ENCODE data around the gene CXCL13.
"Not testable (repeated sequence)": the region's sequence is repeated elsewhere in the genome, so short reads cannot be mapped to it uniquely, and the experiment has no call there.

Gene CXCL13

GRCh38 chr4:77605210-77605902, at the start of gene CXCL13:
Gene CXCL13, plus strand, starts transcription at chr4:77605820. Its CDS starts 46 bp downstream, at chr4:77605866.
- DNase-seq: no peak

- DNase-seq: no peak
Observed at GRCh38 chr4:77560170-77560569, 45.5 kb upstream of the CXCL13 start.

- not testable (repeated sequence) for DNase-seq
Observed at GRCh38 chr4:77561720-77562119, 43.9 kb upstream of the CXCL13 start.

GRCh38 chr4:77564231-77564630, 41.4 kb upstream of the CXCL13 start:
- DNase-seq: no peak

GRCh38 chr4:77566148-77566547, 39.5 kb upstream of the CXCL13 start:
- DNase-seq: no peak

- DNase-seq: no peak
Observed at GRCh38 chr4:77567549-77567948, 38.1 kb upstream of the CXCL13 start.

GRCh38 chr4:77570508-77571214, 35.0 kb upstream of the CXCL13 start:
- not testable (repeated sequence) for DNase-seq

GRCh38 chr4:77576351-77576750, 29.3 kb upstream of the CXCL13 start:
- no peak for DNase-seq

GRCh38 chr4:77578145-77578544, 27.5 kb upstream of the CXCL13 start:
- no peak for DNase-seq

- DNase-seq: no peak
Observed at GRCh38 chr4:77579406-77580076, 26.1 kb upstream of the CXCL13 start.

- no peak for DNase-seq
Observed at GRCh38 chr4:77581724-77582123, 23.9 kb upstream of the CXCL13 start.

GRCh38 chr4:77582156-77582555, 23.5 kb upstream of the CXCL13 start:
- no peak for DNase-seq

GRCh38 chr4:77582711-77583110, 22.9 kb upstream of the CXCL13 start:
- DNase-seq: no peak

GRCh38 chr4:77586951-77587383, 18.7 kb upstream of the CXCL13 start:
- DNase-seq: no peak

GRCh38 chr4:77590482-77590881, 15.1 kb upstream of the CXCL13 start:
- no peak for DNase-seq

- DNase-seq: no peak
Observed at GRCh38 chr4:77591532-77591931, 14.1 kb upstream of the CXCL13 start.

- DNase-seq: no peak
Observed at GRCh38 chr4:77593101-77593500, 12.5 kb upstream of the CXCL13 start.

GRCh38 chr4:77593993-77594392, 11.6 kb upstream of the CXCL13 start:
- DNase-seq: no peak

GRCh38 chr4:77595364-77595973, 10.2 kb upstream of the CXCL13 start:
- no peak for DNase-seq

GRCh38 chr4:77599378-77599777, 6.2 kb upstream of the CXCL13 start:
- DNase-seq: no peak

GRCh38 chr4:77600521-77601451, 4.8 kb upstream of the CXCL13 start:
- no peak for DNase-seq

- DNase-seq: no peak
Observed at GRCh38 chr4:77601614-77602187, 3.9 kb upstream of the CXCL13 start.
